HG03457 (cell line): ENCODE data around the gene CAPN5.
A peak's percentile ranks its signal among the peaks of the same experiment; 100 is the strongest.

ENCODE experiments used
- ATAC-seq: cut with Tn5 transposase; IDR thresholded peaks from one replicate; pipeline ENCODE4 v1.9.1; 2021; ENCODE audit warnings: moderate number of reproducible peaks; ENCODE audit not compliant: unreplicated experiment

Gene CAPN5

DNA sequence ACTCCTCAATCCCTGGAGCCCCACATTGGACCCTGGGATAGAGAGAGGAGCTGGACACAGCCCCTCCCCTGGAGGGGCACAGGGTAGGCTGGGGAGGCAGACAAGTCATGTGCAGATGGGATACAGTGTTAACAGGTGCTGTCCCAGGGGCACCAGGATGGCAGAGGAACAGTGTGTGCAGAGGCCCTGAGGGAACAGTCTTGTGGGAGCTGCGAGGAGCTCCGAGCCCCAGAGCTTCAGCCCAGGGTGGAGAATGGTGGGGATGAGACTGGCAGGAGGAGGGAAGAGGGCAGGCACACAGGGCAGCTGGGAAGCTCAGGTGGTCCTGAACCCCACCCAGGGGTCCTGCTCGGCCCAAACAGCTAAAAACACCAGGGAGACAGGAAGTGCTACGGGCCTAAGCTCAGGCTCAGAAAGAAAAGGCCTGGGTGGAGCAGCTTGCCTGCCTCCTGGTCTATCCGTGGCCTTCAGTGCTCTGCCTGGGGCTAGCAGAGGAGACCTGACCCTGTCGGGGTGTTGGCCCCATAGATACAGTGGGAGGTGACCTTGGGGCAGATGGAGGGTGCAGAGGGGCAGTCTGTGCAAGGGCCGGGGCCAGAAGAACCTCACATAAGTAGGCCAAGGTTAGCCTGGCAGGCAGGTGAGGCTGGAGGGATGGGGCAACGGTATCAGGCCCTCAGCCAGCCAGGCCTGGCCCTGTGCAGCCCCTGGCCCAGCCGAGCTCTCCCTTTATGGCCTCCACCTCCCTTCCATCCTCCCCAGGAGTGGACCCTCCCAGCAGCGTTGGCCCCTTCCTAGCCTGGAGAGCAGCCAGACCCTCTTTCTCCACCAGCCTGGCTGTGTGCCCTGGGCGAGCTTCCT, 15.4 kb downstream of the CAPN5 start:
- ATAC-seq, result no peak

DNA sequence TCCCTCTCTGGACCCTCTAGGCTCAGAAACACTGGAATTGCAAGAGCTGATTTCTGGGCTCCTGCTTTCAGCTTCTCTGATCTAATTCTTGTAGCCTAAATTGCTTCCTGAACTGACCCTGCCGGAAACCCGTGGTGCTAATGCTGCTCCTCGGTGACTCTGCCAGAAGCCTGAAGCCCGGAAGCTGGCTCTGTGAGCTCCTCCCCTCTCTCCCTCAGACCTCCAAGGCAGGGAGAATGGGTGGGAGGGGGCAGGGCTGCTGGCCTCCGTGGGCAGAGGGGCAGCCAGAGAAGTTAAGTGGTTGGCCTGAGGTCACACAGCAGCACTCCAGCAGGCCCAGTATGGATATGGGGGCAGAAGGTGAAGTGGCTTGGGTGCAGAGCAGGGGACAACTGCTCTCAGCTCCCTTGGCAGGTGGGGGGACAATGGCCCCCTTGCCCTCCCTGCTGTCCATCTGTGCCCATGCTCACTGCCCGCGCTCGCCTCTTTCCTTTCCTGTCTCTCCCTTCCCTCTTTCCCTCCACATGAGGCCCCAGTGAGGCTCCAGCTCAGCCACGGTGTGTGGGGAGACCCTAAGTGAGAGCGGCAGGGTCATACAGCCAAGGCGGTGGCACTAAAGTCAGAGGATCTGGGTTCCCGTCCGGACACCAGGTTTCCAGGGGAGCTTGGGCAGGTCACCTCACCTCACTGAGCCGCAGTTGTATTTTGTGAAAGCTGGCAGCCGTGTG, 16.2 kb downstream of the CAPN5 start:
- ATAC-seq, result no peak

DNA sequence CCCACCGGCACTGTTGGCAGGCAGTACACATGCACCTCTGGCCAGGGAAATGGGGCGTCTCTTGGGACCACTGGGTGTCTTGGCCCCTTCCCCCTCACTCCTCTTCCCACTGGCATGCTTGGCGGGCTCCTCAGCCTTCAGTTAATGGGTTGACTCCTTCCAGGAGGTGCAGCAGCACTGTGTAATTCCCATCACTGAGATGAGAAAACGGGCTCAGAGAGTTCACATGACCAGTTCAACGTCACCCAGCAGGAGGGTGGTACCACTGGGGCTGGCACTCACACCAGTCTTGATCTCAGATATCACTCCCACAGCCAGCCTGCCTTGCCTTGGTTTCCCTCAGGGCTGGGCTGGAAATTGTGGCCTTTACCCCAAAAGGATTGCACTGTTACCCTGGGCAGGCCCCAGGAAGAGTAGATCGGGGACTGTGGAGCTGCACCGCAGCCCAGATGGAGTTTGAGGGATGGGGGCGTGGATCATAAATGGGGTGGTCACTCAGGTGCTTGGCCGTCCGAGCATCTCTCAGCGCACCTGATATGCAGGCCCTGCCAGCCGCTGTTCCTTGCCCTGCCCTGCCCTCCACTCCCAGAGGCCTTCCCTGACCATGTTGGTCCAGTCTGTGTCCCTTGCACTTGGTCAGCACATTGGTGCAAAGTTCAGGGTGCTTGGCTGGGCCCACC, 16.9 kb downstream of the CAPN5 start:
- ATAC-seq, result no peak

DNA sequence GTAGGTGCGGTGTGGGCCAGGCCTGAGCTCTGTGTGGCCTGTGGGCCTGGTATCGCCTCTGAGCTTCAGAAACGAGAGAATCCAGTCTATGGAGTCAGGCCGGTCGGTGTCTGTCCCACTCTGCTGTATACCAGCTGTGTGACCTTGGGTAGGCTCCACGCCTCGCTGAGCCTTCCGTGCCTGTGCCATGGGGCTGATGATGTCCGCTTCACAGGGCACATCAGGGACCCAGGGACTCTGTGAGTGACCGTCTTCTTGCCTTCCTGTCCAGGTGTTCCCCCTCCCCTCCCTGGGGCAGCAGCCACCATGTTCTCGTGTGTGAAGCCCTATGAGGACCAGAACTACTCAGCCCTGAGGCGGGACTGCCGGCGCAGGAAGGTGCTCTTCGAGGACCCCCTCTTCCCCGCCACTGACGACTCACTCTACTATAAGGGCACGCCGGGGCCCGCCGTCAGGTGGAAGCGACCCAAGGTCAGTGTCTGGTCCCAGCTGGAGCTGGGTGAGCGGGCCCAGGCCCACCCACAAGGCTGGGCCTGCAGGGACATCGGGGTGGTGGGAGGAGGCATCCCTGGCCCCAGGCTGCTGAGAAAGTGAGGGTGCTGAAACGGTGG, 17.9 kb downstream of the CAPN5 start:
- ATAC-seq, result no peak

DNA sequence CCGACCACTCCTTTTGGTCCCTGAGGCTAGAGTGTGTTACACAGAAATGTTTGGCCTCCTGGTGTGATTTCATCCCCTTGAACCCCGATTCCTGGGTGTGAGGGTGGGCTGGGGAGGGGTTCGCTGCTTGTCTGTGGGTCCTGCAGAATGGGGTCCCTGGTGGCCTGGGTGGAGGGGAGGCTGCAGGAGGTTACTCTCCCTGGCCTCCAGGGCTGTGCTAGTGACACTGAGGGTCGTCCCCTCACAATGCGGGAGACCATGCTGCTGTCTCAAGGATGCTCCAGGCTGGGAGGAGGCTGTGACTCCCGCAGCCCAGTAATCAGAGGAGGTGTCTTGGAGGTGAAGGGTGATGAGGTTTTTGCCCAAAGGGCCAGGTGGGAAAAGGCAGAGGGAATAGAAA, 18.9 kb downstream of the CAPN5 start:
- no peak for ATAC-seq

DNA sequence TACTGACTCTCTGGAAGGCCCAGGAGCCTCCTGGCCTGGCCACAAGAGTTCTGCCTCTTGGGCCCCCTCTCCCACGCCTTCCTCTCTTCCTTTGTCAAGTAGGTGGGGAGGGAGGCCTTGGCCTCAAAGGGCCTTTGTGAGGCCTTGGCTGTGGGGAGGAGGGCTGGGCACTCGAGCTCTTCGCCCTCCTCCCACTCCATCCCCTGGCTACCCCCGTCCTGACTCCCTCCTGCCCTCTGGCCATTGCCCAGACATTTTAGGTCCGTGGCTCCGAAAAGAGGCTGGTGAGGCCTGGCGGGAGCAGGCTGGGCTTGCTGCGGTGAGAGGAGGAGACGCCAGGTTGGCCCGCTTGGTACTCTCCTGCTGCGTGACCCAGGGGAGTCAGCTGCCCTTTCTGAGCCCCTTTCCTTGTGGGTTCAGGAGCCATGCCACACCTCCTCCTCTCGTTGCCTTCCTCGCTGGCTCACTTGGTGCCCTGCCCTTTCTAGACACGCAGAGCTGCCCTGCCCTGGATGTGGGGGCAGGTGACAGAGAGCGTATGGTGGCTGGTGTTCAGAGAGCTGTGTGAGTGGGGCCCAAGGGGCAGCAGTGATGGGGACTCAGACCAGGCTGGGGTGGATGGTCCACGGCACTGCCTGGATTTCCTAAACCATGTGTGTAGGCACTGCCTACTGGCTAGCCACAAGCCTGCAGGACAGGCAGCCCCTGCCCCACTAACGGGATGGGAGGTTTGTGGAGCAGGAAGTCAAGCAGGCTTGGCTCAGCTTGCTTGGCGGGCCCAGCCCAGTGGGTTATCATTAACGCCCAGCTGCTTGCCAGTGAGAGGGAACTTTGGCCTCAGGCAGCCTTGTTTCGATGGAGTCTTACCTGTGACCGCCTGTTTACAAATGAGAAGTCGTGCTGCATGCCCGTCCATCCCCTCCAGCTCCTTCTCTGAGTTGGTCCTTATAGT, 20.0 kb downstream of the CAPN5 start:
- no peak for ATAC-seq

DNA sequence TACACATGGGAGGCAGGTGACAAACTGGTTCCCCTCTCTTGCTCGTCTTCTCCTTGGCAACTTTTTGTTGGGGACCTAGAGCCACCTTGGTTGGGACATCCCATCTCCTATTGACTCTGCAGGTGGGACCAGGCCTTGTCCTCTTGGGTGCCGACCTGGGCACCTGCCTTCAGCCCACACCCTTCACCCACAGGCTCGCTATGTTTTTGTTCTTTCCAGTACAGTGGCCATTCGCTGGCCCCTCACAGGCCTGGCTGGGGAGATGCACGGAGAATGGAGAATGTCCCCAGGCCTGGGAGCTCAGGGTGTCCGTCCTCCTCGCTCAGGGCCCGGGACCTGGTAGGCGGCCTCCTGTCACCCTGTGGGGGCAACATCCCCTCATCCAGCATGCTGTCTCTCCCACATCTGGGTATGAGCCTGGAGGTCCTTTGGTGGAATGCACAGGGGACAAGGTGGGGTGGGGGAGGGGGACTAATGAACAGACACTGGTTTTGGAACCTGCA, 21.0 kb downstream of the CAPN5 start:
- ATAC-seq, result no peak

DNA sequence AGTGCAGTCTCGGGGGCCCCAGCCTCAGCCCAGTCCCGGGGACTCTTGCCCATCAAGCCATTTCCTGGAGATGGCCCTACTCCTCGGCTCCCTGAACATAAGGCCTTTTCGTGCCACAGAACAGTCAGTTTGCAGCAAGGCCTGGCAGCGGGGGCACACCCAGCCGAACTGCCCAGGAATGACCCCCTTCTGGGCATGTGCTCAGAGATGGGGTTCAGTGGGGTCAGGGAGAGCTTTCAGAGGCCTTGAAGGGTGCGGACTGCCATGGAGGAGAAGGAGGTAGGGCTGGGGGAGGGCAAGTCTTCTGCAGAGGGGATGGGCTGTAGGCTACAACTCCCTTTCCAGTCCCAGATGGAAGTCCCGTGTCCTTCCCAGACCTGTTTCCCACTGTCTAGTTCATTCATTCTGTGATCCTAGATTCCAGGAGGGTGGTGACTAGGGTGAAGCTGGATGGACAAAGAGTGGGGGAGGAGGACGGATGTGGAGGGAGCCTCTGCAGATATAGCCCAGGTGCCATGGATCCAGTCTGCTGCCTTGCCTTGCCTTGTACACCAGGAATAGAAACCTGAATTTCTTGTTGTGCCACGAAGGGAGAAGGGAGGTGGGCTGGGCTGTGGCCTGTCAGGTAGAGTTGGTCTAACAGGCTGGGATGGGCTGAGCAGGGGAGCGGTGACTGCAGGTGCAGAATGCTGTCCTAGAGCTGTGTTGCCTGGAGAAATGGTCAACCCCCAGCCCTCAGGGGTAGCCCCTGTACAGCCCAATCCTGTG, 21.6 kb downstream of the CAPN5 start:
- ATAC-seq, result no peak

DNA sequence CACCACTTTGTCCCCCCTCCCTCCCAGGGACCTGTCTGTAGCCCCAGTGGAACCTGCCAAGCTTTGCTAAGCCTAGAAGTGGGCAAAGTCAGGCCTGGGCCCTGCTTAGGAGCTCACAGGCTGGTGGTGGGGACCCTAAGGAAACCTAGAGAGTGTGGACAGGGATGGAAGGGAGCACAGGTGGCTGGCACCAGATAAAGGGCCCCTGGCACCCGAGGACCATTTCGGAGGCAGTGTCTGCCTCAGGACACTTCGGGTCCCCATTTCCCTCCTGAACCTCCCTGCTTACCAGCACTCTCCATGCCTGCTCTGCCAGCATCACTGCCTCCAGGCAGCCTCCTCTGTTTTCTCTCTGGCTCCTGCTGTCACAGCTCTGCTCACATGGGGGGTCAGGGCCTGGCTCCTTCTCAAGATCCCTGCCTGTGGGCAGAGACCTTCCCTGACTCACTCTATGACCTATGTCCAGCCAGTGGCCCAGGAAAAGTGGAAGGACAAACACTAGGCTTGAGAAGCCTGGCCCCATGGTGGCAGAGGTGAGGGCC, 22.3 kb downstream of the CAPN5 start:
- ATAC-seq, result no peak

DNA sequence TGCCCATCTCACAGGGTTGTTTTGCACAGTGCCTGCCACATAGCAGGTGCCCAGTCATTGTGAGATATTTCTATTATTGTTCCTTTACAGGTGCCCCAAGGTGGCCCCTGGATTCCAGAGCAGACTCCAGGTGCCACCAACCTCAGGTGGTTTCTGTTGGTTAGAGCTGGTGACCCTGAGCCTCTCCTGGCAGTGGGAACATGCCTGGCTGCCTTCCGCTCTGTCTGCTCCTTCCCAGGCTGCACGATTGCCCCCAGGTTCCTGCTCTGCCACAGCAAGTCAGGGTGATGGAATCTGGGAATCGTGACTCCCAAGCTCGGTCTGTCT, 23.2 kb downstream of the CAPN5 start:
- no peak for ATAC-seq

DNA sequence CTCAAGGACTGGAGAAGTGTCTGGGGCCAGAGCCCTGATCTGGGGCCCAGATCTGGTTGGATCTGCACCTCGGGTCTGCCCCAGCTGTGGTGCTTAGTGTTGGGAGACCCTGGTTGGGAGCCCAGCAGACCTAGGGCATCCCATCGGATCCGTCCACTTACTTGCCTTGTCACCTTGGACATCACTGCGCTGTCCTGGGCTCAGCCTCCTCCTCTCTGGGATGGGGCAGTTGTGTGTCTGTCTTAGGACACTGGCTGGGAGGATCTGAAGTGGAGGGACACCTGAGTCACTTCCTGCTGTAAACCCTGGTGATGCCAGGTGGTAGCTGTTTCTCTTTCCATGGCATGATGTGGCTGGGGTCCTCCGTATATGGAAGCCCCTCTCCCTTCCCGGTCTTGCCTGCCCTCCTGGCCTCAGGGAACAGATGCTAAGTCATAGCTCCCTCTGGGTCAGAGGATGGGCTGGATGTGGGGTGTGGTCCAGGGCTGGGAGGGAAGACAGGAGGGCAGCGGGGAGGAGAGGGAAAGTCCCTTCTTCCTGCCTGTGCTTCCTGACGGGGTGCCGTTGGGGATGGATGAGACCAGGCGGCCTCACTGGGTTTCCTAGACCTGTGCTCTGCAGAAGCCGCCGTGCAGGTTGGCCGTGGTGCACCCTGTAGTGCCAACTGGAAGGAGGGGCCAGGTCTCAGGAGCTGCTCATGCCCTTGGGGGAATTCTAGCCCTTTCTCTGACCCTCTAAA, 23.8 kb downstream of the CAPN5 start:
- ATAC-seq, result no peak

DNA sequence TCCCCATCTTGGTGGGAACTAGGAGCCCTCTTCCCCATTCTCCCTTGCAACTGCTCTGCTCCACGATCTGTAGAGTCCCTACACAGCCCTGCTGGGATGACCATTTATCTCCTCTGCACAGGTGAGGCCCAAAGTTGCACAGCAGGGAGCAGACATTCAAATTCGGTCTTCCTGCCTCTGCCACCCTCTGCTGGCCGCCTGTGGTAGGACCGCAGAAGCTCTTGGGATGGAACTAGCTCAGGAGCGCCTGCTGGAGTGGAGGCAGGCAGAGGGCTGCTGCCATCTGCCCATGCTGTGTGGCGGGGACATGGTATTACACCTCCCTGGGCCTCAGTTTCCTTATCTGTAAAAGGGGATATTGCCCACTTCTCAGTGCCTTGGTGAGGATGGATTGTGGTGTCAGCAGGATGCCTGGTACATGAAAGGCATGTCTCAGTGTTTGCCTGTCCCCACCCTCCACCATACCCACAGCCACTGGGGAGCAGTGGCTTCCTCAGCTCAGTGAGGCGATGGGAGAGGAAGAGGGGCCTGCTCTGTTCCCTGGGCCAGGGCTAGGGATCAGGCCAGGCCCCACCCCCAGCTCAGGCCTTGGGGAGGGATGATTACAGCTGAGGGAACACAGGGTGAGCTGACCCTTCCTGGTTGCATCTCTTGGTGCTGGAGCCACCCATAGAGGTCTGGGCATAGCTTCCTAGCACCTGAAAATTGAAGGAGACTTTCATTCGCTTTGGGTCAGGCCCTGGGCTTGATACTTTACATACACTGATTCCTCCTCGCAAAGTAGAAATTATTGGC, 24.6 kb downstream of the CAPN5 start:
- ATAC-seq, result peak; percentile 88

DNA sequence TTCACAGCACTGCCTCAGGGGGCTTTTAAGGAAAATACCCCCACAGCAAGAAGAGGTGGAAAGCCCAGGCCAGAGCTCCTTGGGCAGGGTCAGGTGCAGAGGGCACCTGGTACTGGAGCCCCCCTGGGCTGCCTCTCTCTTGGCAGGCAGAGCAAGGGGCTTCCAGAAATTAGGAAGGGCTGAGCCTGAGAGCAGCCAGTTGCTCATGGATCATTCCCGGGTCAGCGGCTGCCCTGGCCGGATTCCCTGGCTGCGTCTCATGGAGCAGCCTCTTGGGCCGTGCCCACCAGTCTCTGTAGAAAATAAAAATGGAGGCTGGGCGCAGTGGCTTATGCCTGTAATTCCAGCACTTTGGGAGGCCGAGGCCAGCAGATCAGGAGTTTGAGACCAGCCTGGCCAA, 25.6 kb downstream of the CAPN5 start:
- no peak for ATAC-seq

DNA sequence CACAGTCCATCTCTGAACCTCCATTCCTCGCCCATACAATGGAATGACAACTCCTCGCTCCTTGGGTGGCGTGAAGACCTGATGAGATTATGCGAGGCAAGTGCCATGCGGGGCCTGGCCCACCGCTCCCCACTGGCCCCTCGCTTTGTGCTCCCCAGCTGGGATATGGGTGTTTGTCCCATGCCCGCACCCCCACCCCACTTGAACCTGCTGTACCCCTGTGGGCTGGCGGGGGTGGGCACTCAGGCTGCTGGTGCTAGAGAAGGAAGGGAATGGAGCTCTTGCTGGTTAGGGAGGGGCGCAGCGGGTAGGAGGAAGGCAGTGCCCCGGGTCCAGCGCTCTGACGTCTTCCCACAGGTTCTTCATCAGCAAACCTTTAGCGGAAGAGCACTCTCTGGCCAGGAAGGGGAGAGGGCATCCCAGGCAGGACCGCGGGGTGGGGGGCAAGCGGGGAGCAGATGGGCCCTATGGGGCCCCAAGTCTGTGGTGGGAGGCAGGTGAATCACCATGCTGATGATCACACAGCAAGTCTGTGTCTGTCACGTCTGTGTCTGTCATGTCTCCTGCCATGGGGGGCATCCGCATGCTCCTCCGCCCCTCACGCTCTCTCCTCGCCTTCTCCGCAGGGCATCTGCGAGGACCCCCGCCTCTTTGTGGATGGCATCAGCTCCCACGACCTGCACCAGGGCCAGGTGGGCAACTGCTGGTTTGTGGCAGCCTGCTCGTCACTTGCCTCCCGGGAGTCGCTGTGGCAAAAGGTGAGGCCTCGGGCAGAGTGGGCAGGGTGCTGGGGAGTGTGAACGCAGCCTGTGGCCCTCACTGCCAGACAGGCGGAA, 26.5 kb downstream of the CAPN5 start:
- ATAC-seq, result no peak

DNA sequence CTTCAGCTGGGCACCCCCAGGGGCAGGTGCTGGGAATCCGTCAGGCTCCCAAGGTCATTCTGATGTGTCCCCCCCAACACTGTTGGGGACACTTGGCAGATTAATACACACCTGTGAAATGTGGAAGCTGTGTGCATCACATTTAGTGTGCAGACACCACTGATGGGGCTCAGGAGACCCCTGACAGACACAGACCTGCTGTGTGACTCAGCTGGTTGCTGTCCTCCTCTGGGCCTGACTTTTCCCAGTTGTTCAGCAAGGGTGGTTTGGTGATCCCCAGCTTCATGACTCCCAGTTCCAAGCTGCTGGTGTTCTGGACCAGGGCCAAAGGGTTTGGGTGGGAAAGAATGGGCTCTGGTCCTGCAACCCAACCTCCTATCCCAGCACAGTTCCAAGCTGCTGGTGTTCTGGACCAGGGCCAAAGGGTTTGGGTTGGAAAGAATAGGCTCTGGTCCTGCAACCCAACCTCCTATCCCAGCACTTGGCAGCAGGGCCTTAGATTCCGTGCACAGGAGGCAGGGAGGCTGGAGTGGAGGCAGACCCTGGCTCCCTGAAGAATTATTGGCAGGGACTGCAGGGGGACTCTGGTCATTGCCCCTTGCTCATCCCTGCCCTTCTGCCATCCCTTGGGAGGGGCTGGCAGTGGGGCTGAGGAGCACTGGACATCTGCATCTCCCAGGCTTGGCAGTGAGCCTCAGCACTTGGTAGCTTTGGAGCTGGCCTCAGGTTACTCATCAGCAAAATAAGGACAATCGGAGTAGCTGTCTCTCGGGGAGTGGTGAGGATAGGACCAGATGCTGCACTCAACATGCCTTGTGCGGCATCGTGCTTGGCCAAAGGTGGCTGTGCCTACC, 27.4 kb downstream of the CAPN5 start:
- no peak for ATAC-seq

DNA sequence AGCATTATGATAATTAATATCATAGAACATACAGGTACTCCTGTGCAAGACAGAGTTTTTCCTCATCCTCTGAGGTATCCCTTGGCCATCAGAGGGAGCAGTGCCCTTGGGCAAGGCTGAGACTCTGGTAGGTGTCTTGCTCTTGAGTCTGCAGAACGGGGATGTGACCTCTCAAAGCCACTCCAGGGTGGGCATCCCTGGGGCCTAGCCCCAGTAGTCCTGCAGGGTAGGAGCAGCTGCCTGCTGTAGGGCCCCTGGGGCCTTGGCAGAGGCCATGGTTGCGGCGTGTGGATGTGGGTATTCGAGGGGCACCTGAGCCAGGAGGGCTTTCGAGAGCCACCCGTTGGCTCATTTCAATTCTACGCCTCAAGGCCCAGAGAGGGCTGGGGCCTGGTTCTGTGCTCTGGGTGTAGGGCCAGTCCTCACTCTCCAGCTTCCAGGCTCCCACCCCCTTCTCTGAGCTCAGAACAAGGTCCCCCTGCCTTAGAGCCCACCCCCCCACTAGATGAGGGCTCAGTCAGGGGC, 28.1 kb downstream of the CAPN5 start:
- ATAC-seq, result no peak
